NCI-H1105 treated with DMSO at 0.1 percent for 48 hours (cell line): ENCODE data around the gene SPEG.

Experiments
- DNase-seq: peaks from one replicate; lab custom pipeline; 2025; lab: John Stamatoyannopoulos, UW

The SPEG gene

GRCh38 chr2:219443697-219444023 lies 9.0 kb downstream of the SPEG start:
- no peak for DNase-seq

GRCh38 chr2:219444566-219445091 lies 10.0 kb downstream of the SPEG start:
- no peak for DNase-seq

GRCh38 chr2:219445220-219445640 lies 10.6 kb downstream of the SPEG start:
- DNase-seq = no peak

- DNase-seq = no peak
Measured at GRCh38 chr2:219446101-219446504, 11.5 kb downstream of the SPEG start.

- DNase-seq = no peak
Measured at GRCh38 chr2:219446689-219447088, 12.0 kb downstream of the SPEG start.

GRCh38 chr2:219447242-219448098 lies 12.8 kb downstream of the SPEG start:
- DNase-seq = no peak

GRCh38 chr2:219448099-219448775 lies 13.6 kb downstream of the SPEG start:
- no peak for DNase-seq

- no peak for DNase-seq
Measured at GRCh38 chr2:219448776-219449341, 14.2 kb downstream of the SPEG start.

GRCh38 chr2:219449609-219450008 lies 15.0 kb downstream of the SPEG start:
- DNase-seq = no peak

- DNase-seq = no peak
Measured at GRCh38 chr2:219451661-219452360, 17.2 kb downstream of the SPEG start.

- no peak for DNase-seq
Measured at GRCh38 chr2:219452361-219453317, 18.0 kb downstream of the SPEG start.

- no peak for DNase-seq
Measured at GRCh38 chr2:219453671-219454590, 19.3 kb downstream of the SPEG start.

GRCh38 chr2:219455581-219455980 lies 20.9 kb downstream of the SPEG start:
- no peak for DNase-seq

GRCh38 chr2:219457784-219458369 lies 23.2 kb downstream of the SPEG start:
- no peak for DNase-seq

GRCh38 chr2:219458996-219459395 lies 24.4 kb downstream of the SPEG start:
- DNase-seq = no peak

GRCh38 chr2:219459460-219460311 lies 25.0 kb downstream of the SPEG start:
- DNase-seq = peak; percentile 6

GRCh38 chr2:219460424-219460926 lies 25.8 kb downstream of the SPEG start:
- DNase-seq = no peak

- DNase-seq = no peak
Measured at GRCh38 chr2:219461047-219461514, 26.4 kb downstream of the SPEG start.
